DMS114 treated with DMSO at 0.1 percent for 48 hours (cell line): ENCODE measurements around the gene POP4.
"Not testable (repeated sequence)": the region's sequence is repeated elsewhere in the genome, so short reads cannot be mapped to it uniquely, and the experiment has no call there.

Source experiments
- DNase-seq: peaks from one replicate; lab custom pipeline; 2025; ENCODE audit not compliant: unreplicated experiment; lab: John Stamatoyannopoulos, UW

Gene POP4

DNA sequence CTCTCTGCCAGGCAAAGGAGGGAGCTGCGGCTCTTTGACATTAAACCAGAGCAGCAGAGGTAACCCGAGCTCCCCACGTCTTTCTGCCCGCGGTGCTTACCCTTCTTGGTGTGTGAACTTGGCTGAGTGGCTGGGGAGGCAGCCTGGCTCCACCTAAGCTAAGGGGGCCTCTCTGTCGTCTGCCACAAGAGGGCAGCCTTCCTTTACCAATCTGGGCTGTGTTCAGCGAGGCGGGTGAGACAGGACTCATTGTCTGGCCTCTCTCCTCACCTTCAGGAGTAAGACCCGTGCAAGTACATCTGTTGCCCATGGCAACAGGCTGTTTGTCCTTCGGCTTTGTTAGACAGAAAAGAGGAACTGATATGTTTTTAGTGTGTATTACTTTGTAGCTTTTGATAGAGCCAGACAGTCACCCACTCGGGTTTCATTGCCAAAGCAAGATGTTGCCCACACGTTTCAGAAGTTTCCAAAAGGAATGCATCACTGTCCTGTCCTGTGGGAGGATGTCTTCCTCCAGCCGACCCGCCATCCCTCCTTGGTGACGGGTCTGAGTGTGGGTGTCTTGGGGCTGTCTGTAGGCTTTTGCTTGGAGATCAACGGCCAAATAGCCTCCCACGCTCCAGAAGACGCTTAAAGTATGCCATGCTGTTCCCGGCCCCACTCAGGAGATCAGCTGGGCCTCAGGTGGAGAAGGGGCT is 4.6 kb downstream of the POP4 start:
- DNase-seq, result peak; percentile 55

DNA sequence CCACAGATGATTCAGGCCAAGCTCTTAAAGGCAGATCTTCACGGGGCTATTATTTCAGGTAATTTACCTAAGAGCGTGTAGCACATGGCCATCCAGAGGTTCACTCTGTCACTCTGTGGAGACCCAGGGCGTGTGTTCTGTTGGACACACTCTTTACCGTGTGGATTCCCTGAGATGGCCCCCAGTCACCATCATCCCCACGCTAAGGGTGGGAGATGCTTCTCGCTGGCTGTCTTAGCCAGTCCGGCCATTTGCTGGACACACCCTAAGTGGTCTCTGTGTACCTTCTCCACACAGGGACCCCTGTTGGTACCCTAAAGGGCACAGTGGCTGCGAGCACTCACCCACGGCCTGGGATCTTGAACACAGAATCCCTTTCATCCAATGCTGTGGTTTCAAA is 6.0 kb downstream of the POP4 start:
- no peak for DNase-seq

DNA sequence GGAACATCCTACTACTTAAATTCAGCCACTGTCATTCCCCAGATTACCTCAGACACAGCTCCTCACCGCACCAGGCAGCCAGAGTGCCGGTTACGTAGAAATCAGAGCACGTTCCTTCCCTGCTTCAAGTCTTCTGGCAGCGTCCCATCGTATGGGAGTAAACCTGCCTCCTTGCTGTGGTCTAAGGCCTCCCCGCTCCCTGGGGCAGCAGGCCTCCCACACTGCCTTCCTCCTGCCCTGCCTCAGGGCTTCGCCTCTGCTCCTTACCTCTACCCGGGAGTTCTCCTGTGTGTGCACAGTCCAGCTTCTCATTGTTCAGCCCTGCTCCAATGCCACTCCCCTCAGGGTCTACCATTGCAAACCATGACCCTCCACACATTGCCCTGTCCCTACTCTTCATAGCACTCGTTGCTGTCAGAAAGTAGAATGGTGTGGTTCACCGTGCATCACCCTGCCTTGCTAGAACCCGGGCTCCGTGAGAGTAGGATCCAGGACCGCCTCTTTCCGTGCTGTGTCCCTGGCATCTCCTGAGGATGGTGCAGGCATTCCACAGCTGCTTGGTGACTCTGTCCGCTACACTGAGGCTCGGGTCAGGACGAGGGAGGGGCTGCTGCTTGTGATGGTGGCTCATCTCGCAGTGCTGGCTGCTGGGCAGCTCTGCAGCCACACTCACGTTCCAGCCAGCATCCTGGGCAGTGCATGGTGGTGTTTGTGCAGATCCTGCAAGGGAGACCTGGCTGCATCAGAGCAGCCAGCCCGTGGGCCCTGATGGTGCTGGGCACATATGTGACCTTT is 6.9 kb downstream of the POP4 start:
- no peak for DNase-seq

DNA sequence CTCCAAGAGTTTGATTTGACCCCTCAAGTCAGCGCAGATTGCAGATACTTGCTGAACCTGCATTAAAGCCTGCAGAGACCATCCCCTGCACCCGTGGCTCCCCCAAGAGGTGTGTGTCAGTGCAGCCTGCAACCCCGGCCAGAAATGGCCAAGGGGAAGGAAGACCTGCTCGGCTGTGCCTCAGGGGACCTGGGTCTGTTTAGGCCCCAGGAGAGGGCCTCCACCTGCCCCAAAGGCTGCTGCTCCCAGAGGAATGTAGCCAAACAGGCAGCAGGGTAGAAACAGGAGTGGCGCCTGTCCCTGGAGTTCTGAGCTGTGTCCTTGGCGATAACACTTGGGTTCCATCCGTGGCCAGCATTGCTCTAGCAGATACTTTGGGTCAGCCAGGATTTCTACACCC is 8.0 kb downstream of the POP4 start:
- no peak for DNase-seq

DNA sequence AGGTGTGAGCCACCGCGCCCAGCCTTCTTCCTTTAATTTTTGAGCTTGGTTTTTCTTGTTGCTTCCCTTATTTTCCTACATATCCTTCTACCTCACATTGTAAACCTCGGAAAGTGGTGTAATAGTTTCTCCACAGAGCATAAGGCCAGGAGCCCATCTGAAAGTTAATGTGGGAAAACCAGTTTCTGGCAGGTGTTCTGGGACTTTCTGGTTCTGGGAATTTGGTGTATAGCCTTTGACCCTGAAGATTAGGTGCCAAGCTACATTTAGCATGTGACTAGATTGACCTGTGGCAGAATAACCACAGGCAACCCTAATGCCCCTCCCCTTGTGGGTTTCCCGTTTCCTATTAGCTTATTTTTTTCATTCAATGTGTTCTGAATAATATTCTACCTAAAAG is 8.7 kb downstream of the POP4 start:
- no peak for DNase-seq

DNA sequence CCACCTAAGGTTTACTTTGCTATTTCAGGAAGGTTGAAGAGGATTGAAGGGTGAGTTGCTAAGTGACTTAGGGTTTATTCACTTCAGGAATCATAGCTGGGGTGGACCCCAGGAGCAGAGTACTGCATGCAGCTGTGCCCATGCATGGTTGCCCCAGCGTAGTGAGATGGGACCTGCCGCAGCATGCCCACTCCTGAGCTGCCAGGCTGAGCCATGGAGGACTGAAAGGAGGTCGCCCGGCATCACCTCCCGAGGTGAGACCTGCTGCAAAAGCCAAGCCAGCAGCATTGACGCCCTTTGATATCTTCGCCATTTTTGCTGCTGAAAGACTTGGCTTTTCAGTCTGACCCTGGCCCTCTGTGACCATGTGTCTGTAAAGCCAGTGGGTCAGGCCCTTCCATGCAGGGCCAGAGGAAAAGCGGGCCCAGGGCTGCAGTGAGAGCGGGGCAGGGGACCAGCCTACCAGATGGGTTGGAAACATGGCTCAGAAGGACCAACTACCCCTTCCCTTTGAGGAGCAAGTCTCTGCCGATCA is 9.9 kb downstream of the POP4 start:
- no peak for DNase-seq

DNA sequence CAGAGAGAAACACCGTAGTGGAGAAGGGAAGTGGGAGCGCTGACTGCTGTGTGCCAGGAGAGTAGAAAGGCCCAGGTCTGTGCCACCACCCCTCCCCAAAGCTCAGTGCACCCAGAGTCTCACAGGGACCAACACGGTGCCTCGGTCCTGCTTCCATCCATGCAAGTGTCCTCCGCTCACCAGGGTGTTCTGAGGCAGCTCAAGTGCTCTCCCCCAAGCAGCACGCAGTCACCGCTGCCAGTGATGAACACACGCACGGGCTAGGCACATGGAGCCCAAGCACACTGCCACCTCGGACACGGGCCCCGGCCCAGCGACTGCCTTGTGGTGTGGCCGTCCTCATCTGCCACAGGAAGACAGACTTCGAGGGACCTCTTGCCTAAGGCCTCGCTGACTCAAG is 10.5 kb downstream of the POP4 start:
- no peak for DNase-seq

DNA sequence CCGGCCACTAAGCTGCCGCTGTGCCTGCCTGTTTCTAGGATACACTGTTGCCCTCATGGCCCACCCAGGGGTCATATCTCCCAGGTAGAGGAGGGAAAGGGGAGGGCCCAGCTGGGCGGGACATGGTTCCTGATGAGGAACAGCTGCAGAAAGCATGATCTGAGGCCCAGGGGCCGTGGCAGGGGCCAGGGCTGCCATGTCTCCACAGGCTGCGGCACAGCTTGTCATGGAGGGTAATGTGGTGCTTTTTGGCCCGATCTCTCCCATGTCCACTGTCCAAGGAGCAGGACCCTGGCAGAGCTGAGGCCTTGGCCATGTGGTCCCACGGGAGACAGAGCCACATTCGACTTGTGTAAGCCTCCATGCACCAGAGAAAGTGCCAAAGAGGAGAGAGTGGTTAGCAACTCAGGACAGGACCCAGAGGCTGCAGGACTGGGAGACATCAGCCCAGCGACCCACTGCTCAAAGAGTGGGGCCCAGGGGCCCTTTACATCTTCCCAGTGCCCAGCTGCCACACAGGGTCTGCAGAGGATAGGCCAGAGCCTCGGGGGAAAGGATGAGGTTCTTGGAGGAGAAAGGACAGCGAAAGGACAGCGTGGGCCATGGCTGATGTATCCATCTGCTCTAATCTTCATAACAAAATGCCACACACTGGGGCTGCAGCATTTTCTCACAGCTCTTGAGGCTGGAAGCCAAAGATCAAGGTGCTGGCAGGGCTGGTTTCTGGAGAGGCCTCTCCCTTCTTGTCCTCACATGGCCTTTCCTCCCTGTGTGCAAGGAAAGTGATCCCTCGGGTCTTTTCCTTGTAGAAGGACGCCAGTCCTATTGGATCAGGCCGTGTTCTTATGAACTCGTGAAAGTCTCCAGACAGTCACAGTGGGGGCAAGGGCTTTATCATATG is 11.5 kb downstream of the POP4 start:
- no peak for DNase-seq

DNA sequence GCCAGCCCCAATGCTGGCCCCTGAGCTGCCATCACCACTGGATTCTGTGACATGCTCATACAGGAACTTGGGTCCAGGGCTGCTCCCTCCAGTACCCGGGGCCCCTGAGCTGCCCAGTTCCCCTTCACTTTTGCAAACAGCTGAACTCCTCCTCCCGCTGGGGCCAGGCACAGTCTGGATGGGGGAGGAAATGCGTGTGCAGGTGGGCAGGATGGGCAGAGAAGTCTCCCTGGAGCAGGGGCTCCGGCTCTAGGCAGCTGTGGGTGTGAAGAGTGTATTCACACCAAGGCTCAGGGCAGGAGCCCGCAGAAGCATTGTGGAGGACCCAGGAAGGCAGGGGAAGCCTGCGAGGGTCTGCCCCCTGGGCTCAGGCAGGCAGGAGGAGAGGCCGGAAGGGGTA is 12.4 kb downstream of the POP4 start:
- DNase-seq, result no peak

DNA sequence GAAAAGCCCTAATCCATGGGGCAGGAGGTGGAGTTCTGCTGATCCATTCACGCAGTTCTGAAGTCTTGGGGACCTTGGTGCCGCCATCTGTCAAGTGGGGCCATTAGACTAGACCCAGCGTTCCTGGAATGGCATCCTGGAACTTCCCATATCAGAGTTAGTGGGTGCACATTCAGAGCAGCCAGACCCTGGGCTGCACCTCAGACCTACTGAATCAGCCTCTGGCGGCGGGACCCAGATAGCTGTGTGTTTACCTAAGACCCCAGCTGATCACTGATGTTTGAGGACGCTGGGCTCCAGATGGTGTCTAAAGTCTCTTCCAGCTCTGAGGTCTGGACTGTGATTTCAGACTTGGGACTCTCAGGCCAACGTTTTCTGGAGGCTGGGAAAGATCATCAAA is 12.8 kb downstream of the POP4 start:
- no peak for DNase-seq

DNA sequence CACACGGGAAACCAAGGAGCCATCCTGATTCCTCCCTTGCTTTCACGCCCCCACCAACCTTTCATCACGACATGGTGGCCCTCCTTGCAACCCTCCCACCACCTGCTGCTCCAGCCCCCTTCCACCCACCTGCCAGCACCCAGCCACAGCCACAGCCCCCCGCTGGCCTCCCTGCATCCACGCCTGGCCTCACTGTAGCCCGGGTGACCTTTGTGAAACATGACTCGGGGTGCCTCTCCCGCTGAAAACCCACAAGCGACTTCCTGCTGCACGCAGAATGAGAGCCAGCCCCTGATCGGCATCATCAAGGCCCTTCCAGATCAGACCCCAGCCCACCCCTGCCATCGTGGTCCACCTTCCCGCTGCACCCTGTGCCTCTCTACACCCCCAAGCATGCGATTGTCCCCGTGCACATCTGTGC is 14.9 kb downstream of the POP4 start:
- no peak for DNase-seq

DNA sequence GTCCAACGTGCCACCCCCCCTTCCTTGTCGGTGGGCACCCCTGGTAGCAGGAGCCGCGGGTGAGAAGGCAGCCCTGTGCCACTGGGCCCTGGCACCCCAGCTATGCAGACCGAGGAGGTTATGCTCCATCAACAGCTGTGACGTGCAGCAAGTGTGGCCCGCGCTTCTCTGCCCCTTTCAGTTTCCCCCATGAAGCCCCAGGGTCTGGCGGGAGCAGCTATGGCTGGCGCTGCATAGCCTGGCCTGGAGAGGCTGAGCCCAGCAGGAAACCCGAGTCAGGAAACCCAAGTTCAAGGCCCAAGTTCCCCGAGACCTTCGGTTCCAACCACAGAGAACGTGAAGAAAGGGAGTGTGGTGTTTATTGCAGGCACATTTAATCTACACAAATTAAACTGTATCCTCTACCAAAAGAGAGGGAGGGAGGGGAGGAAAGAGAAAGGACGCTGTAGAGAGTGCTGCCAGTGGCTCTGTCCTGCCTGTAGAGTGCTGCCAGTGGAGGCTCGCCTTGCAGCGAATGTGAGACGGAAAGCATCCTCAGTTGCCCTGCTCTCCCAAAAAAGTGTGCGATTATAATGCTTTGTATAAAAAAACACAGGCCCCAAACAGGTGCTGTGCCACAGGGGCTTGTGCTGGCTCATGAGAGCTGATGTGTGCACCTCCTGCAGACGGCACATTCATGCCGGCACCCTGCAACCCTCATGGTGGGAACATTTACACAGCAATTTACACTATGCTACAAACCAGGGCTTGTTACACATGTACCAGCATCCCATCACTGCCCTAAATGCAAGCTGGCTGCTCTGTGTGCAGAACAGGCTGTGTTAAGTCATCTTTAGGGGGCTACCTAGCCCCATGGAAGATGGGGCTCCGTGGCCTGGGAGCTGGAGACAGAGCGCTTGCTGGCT is 16.3 kb downstream of the POP4 start:
- no peak for DNase-seq

DNA sequence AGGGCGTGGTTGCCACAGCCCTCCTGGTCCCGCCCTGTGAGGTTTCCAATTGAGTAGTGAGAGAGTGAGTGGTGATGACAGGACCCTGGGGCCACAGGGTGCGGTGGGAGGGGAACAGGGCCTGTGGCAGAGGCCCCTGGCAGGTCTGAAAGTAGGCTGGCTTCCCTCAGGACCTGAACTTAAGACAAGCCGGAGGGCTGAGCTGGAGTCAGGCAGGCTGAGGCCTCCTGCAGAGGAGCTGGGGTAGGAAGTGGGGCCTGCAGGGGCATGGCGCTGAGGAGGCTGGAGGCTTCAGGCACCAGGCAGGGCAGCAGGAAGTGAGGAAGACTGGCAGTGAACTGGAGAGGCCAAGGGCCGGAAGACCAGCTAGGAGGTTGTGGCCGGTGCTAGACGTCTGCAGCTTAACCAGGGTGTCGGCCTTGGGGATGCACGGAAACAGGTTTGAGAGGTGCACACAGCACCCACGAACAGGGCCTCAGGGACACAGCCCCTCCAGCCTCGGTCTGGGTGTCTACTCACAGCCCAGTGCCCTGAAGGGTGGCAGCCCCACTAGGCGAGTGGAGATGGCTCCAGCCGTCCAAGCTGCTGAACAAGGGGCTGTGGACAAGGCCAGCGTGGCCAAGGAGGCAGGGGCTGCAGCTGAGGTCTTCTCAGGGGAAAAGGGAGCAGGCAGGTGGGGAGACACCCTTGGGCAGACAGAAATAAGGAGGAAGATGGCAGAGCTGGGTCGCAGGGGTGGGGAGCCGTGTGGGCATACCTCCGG is 17.8 kb downstream of the POP4 start:
- DNase-seq, result no peak

DNA sequence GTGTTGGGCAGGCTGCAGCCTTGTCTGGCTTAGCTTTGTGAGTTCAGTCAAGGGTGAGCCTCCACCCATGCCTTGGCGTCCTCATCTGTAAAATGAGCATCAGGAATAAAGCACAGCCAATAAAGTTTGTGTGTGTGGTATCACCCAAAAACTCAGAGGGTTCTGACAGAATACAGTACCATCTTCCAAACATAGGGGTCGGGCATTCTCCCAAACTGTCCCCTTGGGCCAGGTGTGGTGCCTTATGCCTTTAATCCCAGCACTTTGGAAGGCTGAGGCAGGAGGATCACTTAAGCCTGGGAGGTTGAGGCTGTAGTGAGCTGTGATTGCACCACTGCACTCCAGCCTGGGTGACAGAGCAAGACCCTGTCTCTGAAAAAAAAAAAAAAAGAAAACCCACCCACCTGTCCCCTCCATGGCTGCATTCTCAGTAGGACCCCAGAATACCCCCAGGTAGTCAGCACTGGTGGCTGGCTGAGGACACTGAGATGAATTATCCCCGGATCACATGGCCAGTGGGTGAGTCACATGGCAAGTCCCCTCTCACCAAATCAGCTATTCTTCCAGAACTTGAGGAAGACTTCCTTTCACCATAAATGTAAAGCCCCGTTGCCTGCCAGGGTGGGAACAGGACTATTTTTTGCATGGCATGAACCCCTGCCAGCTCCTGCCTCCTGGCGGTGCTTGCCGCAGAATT is 18.6 kb downstream of the POP4 start:
- DNase-seq, result no peak

DNA sequence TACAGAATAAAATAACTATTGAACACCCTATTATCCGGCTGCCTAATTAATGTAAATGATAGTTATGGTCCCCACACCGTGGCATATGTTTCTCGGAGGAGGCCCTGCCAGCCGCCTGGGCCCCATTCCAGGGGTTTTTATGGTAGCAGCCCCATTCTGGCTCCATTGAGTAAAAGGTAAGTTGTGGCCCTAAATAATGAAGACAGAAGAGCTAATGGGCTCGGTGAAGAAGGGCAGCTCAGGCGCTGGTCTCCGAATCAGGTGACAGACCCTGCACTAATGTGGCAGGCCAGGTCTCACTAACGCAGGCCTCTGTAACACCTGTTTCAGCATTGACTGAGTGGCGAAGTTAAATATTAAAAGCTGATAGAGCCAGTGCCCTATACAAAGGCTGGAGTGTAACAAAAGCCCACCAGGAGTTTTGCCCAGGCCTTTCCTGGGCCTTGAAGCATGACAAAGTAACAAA is 19.1 kb downstream of the POP4 start:
- DNase-seq, result no peak

DNA sequence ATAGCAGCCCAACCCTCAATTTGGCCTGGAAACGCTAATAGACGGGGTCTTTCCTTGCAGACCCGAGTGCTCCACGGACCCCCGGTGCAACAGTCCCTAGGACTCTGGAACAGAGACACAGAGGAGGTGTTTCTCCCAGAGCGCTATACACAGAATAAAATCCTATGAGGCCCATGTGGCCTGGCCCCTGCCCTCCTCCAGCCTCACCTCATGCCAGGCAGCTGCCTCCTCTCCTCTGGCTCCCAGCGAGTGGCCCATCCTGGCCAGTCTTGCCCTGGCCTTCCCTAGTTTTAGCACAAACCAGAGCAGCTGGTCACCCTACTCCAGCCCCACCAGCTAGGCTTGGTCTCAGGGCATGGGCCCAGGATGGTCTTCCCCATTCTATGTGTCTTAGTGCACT is 20.3 kb downstream of the POP4 start:
- DNase-seq, result no peak

DNA sequence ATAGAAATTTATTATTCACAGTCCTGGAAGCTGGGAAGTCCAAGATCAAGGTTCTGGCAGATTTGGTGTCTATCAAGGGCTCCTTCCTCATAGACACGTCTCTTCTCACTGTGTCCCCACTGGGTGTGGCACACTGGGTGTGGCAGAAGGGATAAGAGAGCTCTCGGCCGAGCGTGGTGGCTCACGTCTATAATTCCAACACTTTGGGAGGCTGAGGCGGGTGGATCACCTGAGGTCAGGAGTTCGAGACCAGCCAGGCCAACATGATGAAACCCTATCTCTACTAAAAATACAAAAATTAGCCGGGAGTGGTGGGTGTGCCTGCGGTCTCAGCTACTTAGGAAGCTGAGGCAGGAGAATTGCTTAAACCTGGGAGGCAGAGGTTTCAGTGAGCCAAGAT is 20.7 kb downstream of the POP4 start:
- DNase-seq, result not testable (repeated sequence)

DNA sequence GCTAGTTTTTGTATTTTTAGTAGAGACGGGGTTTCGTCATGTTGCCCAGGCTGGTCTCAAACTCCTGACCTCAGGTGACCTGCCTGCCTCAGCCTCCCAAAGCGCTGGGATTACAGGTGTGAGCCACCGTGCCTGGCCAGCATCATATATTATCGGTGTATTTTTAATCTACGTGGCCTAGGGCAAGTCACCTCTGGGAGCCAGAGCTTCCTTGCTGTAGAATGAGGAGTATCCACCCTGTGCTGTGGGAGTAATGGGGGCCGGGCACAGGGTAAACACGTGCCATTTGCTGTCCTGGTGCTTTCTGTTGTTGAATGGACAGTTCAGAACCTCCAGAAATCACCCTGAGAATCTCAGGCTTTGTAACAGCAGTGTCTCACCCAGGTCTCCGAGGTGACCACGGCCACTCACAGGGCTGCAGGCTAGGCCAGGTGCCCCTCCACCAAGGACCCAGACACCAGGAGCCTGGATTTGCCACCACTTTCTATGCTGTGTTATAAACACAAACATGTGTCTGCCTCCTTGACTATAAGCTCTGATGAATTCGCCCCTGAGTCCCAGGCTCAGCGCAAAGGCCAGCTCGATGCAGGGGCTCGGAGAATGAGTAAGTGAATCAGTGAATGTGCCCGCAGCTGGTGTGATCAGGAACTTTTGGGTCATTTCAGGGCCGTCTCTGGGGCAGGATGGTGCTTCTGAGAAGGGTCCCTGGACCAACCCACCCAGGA is 22.7 kb downstream of the POP4 start:
- DNase-seq, result no peak
